ENCODE results near the gene CHCHD3.

CHCHD3 gene

DNA sequence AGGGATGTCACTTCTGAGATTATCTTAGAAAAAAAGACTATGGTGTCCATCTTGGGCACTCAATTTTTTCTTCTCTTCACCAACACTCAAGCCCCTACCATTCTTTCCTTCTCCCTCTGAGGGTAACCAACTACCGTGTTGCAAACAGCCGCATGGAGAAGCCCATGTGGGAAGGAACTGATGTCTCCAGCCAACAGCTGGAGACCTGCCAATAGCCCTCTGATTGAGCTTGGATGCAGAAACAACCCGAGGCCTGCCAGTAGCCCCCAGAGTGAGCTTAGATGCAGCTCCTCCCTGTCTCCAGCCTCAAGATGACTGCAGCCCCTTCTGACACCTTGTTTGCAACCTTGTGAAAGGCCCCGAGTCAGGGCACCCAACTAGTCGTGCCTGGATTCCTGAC is 36.4 kb upstream of the CHCHD3 start:
- TF ChIP-seq, protein P1, sequence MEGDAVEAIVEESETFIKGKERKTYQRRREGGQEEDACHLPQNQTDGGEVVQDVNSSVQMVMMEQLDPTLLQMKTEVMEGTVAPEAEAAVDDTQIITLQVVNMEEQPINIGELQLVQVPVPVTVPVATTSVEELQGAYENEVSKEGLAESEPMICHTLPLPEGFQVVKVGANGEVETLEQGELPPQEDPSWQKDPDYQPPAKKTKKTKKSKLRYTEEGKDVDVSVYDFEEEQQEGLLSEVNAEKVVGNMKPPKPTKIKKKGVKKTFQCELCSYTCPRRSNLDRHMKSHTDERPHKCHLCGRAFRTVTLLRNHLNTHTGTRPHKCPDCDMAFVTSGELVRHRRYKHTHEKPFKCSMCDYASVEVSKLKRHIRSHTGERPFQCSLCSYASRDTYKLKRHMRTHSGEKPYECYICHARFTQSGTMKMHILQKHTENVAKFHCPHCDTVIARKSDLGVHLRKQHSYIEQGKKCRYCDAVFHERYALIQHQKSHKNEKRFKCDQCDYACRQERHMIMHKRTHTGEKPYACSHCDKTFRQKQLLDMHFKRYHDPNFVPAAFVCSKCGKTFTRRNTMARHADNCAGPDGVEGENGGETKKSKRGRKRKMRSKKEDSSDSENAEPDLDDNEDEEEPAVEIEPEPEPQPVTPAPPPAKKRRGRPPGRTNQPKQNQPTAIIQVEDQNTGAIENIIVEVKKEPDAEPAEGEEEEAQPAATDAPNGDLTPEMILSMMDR (IDR thresholded peaks at IDR 0.05; ENCODE audit: control extremely low read depth, extremely low read depth, low read depth, missing control alignments), result no peak
- ChIA-PET POLR2A (no interaction called here), CTCF (no interaction called here)
- DNase-seq (ENCODE audit: extremely low spot score), result no peak

DNA sequence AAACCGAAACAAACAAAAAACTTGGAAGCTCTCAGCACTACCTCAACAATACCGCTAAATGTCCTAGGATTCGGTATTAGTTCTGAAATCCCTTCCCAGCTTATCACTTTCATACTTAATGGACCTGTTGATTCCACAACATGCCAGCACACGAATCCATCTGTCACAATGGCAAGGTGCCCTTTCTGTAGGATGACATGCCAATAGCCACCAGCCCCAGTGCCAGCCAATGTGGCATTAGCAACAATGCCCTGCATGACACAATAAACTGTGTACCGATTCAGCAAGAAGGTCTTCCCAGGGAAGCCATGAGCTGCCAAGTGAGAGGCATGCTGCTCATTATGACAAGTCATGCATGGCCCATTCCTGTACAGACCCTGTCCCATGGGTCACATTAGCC is 35.6 kb upstream of the CHCHD3 start:
- CTCF ChIA-PET, result no interaction called here
- POLR2A ChIA-PET, result no interaction called here

DNA sequence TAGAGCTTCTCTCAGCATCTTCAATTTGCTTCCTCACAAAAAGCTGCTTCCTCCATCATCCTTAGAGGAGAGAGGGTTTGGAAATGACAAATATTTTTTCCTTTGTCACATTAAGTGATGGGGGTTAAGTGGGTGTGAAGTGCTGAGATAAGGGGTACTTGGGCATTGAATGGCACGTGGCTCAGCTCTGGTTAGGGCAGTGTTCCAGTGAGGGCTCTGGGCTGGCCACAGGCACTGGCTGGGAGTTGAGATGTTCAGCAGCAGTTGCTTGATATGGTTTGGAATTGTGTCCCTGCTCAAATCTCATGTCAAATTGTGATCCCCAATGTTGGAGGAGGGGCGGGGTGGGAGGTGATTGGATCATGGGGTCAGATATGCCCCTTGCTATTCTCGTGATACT is 33.7 kb upstream of the CHCHD3 start:
- POLR2A ChIA-PET, result no interaction called here
- DNase-seq (ENCODE audit: extremely low spot score), result no peak
- TF ChIP-seq, protein P1 (IDR thresholded peaks at IDR 0.05; ENCODE audit: control extremely low read depth, extremely low read depth, low read depth, missing control alignments), result no peak
- CTCF ChIA-PET, result interaction anchor here (1.1 to 1.2 kb wide), 2 partner anchors 19 to 24 kb away, joined by 3 to 4 read pairs; no protein-coding TSS in a partner anchor

More for the DNA sequence above, 35.6 kb upstream of the CHCHD3 start:
- no peak for DNase-seq (ENCODE audit: extremely low spot score)
- TF ChIP-seq, protein P1 (IDR thresholded peaks at IDR 0.05; ENCODE audit: control extremely low read depth, extremely low read depth, low read depth, missing control alignments), result no peak

DNA sequence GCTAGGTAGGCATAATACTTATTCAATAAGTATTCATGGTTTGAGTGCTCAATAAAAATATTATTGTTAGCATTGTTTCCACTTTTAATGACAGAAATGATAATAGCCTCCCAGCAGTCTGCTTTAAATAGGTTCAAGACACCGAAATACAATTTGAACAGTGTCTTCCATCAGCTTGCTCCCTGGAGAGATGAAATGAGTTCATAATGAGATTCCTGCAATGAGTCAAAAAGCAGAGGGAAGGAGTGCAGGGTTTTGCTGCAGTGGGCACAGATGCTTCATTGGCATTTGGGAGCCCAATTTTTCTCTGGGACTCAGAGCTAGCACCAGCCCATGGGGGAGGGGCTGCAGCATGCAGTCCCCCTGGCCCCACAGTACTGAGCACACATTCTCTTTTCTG is 32.6 kb upstream of the CHCHD3 start:
- no peak for DNase-seq (ENCODE audit: extremely low spot score)
- TF ChIP-seq, protein P1 (IDR thresholded peaks at IDR 0.05; ENCODE audit: control extremely low read depth, extremely low read depth, low read depth, missing control alignments), result no peak
- ChIA-PET CTCF (interaction anchor here (1.0 to 1.3 kb wide), 6 partner anchors 12 to 124 kb away, joined by 3 to 4 read pairs (median 3); no protein-coding TSS in a partner anchor), POLR2A (no interaction called here)

DNA sequence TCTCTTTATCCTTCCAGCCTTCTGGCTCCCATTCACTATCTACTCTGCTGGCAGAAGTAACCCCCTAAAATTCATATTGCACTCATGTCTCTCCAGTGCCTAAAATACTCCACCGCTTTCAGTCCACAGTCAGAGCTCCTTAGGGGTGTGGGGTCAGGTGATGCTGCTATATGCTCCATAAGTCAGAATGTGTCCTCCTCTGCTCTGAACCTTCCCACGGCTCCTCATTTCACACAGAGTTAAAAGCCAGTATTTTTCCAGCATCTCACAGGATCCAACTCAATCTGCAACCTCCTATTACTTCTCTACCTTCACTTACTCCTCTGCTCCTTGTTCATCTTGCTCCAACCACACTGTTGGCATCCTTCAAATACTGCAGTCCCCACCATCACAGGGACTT is 31.1 kb upstream of the CHCHD3 start:
- TF ChIP-seq, protein P1 (IDR thresholded peaks at IDR 0.05; ENCODE audit: control extremely low read depth, extremely low read depth, low read depth, missing control alignments), result no peak
- POLR2A ChIA-PET, result no interaction called here
- CTCF ChIA-PET, result interaction anchor here (1.3 kb wide), 1 partner anchor 10 kb away, joined by 4 read pairs; no protein-coding TSS in a partner anchor
- no peak for DNase-seq (ENCODE audit: extremely low spot score)

DNA sequence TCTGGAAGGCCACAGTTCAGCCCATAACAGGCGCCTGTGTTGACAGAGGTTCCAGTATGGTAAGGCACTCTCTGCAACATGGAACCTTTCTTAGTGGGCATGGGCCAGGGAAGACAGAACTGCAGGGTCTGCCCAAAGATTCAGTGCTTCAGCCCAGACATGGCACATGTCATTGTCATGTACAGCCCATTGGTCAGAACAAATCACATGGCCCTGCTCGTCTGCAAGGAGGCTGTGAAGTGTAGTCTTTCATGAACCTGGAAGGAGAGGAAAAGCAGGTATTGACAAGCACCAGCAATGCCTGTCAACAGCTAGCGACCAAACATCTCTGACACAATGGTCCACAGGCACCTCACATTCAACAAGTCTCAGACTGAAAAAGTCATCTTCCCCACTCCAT is 30.4 kb upstream of the CHCHD3 start:
- ChIA-PET POLR2A (no interaction called here), CTCF (interaction anchor here (1.3 kb wide), 1 partner anchor 10 kb away, joined by 4 read pairs; no protein-coding TSS in a partner anchor)
- no peak for DNase-seq (ENCODE audit: extremely low spot score)
- TF ChIP-seq, protein P1 (IDR thresholded peaks at IDR 0.05; ENCODE audit: control extremely low read depth, extremely low read depth, low read depth, missing control alignments), result no peak

DNA sequence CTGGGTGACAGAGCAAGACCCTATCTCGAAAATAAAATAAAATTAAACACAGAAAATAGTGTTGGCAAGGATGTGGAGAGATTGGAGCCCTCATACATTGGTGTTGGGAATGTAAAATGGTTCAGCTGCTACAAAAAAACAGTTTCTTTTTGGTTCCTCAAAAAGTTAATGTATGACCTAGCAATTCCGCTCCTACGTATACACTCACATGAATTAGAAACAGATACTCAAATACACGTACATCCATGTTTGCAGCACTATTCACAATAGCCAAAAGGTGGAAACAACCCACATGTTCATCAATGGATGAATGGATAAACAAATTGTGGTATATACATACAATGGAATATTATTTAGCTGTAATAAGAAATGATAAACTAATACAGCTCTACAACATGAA is 28.4 kb upstream of the CHCHD3 start:
- ChIA-PET CTCF (no interaction called here), POLR2A (no interaction called here)
- TF ChIP-seq, protein P1 (IDR thresholded peaks at IDR 0.05; ENCODE audit: control extremely low read depth, extremely low read depth, low read depth, missing control alignments), result no peak
- no peak for DNase-seq (ENCODE audit: extremely low spot score)
